HG03039 (cell line): ENCODE data around the gene SPATA18.

Source experiments
- ATAC-seq: cut with Tn5 transposase; IDR thresholded peaks from one replicate; pipeline ENCODE4 v1.9.1; 2021; ENCODE audit warnings: mild to moderate bottlenecking, moderate library complexity; ENCODE audit not compliant: unreplicated experiment

SPATA18 gene, protein sequence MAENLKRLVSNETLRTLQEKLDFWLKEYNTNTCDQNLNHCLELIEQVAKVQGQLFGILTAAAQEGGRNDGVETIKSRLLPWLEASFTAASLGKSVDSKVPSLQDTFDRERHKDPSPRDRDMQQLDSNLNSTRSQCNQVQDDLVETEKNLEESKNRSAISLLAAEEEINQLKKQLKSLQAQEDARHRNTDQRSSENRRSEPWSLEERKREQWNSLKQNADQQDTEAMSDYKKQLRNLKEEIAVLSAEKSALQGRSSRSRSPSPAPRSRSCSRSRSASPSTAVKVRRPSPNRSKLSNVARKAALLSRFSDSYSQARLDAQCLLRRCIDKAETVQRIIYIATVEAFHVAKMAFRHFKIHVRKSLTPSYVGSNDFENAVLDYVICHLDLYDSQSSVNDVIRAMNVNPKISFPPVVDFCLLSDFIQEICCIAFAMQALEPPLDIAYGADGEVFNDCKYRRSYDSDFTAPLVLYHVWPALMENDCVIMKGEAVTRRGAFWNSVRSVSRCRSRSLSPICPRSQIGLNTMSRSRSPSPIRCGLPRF

DNA sequence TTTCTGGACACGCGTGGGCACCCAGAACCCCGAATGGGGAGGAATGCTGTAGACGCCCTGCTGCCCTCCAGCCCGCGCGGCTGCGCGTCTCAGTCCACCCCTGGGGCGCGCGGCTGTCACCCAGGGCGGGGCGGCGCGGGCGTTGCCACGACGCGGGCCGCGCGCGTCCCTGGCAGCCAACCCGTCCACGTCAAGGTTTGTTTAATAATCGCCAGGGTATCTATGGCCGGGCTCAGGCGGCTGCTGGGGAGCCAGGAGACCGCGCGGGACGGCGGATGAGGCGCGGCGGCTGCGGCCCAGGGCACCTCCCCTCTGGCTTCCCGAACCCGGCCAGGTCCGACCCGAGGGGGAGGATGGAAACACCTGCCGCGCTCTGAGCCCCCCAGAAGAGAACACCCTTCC is at the start of gene SPATA18:
TSS of gene SPATA18 (plus strand) at position 92 of the 402 bp plus-strand sequence. CDS start 401 bp downstream, outside the sequence.
- ATAC-seq: peak; percentile 28

DNA sequence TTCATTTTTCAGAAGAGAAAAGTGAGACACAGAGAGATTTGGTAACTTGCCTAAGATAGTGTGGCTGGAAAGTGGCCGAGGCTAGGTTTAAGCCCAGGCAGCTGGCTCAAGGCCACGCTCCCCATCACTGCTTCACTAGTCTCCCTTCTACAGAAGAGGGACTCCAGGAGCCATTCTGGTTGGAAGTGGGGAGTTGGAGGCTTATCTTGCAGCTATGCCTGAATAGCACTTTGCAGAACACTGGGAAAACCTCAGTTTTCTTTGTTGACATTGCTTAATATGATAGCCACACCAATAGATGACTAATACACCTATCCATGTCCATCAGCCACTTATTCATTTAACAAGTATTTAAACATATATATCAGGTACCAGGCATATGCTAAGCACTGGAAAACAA is 49.5 kb upstream of the SPATA18 start:
- no peak for ATAC-seq

DNA sequence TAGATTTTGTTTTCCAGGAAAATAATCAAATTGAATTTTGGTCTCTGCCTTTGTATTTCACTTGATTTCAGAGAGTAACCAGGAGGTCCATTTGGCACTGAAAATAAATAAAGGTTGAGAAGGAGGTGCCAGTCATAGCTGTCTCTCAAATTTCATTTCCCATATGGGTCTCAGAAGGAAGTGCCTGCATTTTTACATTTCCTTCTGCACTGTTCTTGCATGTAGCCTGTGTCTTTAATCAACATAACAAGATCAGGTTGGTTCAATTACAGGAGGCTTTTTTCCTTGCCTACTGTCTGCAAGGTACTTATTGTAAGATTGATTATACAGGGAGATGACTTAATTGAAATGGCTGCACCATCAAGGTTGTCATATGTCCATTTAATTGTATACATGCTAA is 46.7 kb upstream of the SPATA18 start:
- ATAC-seq: no peak

DNA sequence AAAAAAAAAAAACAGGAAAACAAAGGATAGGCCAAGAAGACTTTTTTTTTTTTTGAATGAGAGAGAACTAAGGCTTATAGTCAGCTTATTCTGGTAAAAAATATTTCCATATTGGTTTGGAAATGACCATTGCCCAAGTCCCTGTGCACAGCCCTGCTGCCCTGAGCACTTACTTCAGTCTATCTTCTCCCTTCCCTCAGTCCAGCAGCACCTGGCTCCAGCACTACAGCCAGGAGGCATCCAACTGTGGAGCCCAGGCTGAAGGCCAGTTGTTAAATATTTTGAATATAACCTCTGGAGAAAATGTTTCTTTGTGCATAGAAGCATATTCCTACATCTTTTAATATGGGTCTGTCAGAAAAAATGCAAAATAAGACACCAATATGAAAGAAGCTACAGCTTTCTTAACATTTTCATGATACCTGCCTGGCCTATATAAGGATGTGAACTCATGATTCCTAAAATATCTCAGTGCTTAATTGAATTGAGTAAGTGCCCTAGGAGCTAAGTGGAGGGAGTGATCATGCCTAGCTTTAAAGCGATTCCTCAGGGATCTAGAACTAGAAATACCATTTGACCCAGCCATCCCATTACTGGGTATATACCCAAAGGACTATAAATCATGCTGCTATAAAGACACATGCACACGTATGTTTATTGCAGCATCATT is 45.4 kb upstream of the SPATA18 start:
- ATAC-seq: no peak

DNA sequence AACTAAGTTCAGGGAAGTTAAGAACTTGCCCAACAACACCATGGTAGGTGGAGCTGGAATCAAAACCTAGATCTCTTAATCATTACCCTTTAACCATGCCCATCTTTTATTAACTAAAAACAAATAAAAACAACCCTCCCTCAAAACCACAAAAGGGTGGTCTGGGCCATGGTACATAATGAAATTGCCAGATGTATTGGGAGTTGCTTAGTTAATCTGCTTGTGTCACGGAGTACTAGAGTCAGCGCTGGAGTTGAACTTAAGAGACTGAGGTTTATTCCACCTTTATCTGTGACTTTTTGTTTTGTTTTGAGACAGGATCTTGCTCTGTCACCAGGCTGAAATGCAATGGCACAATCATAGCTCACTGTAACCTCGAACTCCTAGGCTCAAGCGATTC is 44.2 kb upstream of the SPATA18 start:
- no peak for ATAC-seq

DNA sequence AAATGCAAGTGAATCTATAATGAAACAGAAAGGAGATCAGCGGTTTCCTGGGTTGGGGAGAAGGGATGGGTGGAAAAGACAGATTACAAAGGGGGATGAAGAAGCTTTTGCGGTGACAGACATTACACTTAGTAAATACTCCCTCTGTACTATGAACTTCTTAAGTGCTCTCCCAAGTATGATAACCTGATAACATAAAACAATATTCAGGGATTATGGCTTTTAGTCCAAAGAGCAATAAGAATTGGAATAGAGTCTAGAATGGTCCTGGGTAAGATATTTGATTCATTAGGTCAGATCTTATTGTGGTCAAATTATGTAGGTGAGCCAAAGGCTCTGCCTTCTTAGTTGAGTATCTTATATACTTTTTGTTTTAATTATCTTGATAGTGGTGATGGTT is 40.1 kb upstream of the SPATA18 start:
- ATAC-seq: no peak

DNA sequence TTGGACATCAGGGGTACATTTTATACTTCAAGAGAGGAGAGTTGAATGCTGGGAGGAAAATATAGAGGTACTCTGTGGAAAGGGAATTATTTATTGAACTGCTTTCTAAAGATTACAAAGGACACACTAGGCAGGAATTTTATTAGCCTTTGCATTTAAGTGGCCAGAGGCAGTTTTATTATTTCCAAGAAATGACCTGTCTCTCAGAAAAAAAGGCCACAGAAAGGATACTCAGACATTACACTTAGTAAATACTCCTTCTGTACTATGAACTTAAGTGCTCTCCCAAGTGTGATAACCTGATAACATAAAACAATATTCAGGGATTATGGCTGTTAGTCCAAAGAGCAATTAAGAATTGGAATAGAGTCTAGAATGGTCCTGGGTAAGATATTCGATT is 38.5 kb upstream of the SPATA18 start:
- ATAC-seq: no peak

DNA sequence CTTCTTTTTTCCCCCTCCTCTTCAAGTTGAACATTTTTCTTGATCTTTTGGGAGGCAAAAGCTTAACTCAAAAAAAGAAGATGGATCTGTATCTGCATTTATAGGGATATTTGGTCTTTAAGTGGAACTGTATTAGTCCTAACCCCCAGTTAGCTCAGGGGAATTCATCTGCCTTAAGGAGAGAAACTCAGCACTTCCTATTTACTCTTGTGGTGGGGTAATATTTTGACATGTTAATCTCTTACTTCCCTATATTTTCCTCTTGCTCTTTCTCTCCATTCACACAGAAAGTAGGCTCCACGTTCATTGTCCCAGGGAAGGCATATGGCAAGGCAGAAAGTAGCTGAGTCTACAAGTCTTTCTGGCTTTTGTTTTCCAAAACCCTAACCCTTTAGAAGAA is 36.2 kb upstream of the SPATA18 start:
- no peak for ATAC-seq

DNA sequence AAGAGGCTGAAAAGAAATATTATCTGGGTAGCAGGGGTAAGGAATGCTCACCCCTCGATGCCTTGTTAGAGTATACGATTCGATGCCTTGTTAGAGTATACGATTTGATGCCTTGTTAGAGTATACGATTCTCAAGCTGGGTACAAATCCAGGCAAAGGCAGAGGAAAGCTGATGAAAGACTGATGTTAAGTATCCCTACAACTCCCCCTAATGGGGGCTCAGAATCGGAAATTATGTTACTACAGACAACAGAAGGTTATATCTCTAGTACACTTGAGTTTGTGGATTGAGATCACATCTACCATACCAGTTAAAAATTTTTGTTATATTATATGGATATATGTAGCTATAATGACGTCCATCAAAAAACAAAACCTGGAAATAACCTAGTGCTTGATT is 35.7 kb upstream of the SPATA18 start:
- ATAC-seq: no peak

DNA sequence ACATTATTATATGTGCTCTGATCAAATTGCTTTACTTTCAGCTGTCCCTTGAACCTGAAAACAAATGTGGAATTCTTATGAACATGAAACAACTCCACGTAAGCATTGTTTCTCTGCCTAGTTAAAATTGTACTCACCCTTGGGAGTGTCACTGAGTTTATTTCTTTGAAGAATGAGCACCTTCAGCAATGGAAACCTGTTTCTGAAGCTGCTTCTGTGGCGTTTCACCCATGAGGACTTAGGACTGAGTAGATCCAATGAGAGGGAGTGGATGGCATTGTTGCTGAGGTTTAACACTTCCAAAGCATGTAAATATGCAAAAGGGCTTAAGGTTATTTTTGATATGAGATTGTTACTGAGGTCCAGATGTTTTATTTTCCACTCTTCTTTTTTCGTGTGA is 34.1 kb upstream of the SPATA18 start:
- no peak for ATAC-seq

DNA sequence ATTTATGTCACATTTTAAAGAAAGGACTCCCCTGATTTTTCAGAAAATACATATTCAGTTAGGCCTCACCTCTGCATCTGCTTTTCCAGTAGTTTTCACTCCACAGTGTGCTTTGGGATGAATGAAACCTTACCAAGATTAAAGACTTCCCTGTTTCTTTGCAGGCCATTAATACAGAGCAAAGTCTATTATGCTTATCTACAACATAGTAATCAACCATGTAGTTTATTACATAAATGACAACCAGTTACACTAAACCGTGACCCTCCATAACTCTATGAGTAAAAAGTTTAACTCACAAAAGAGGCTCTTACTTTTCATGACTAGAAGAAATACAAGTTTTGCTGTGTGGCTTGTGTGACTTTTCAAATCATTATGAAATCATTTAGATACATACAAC is 33.3 kb upstream of the SPATA18 start:
- ATAC-seq: no peak

DNA sequence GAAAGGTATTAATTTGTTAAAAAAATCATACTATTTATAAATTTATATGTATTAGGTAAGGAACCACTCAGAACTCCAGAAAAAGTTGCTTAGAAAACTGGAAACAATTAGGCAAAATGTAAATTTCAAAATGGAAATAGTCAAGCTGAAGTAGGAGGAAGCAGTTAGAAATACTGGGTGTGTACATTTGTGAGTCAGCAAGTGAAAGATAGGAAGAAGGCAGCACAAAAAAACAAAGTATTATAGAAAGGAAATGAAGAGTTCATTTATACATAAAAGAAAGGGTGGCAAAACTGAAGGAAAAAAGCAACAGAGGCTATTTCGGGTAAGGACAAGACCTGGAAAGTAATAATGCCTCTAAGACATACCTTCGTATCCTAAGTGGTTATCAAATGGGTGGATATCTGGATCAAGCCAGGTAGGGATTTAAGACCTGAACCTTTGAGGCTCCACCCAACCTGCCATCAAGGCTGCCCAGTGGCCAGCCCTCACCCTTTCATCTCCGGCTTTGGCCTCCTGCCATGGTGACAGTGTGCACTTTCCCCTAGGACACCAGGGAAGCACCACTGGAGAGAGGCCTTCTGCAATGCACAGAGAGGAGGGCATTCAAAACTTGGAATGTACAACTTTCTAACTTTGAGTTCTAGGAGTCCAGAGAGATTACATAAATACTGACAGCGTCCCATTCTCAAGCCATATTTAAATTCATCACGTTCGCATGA is 31.0 kb upstream of the SPATA18 start, which contains the start of gene LRRC66:
TSS of gene LRRC66 (minus strand) at position 428 of the 722 bp plus-strand sequence. CDS start 2,750 bp downstream, outside the sequence.
- ATAC-seq: no peak

DNA sequence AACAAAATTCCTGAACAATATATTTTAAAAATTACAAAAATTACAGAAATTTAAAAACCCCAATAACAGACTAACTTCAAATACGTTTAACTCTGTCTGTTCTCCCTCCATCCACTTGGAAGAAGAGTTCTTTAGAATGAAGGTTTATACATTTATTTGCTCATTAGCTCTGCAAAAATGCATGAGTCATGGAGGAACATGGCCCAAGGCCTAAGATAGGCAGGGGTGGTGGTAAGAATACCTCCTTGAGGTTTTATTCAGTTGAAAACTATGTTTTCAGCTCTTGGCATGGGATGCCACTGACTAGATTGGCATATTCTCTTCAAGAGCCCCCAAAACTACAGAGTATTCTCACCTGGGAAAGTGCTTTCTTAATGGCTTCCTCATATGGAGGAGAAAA is 22.1 kb upstream of the SPATA18 start:
- no peak for ATAC-seq

DNA sequence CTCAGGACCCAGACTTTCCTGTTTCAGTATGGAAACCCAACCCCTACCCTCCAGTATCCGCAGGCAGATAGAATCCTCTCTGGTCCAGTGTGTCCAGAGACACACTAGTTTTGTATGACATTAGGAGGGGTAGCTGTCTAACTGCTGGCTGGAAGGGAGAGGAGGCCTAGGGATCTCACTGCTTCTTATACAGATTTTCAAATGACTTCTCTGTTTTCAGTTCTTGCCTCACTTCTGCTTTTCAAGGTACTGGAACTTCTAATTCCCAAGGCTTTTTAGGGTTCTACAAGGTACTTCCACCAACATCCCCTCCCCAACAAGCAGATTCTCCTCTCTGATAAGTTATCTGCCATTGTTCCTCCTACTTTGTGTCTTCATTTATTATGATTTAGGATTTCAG is 19.1 kb upstream of the SPATA18 start:
- ATAC-seq: no peak

DNA sequence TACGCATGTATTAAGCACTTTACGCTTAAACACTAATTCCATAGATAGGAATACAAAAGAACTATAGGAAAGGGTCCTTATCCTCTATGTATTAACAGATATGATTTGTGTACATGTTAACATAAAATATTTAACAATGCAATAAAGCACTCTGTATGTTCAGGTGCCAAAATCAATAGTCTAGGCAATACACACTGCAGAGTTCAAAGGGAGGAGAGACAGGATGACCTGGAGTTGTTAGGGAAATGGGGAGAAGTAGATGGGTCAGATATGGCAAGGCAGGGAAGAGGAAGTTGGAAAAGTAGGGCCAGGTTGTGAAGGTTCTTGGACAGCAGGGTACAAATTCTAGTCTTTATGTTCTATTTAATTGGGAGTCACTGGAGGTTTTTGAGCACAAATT is 15.9 kb upstream of the SPATA18 start:
- no peak for ATAC-seq

DNA sequence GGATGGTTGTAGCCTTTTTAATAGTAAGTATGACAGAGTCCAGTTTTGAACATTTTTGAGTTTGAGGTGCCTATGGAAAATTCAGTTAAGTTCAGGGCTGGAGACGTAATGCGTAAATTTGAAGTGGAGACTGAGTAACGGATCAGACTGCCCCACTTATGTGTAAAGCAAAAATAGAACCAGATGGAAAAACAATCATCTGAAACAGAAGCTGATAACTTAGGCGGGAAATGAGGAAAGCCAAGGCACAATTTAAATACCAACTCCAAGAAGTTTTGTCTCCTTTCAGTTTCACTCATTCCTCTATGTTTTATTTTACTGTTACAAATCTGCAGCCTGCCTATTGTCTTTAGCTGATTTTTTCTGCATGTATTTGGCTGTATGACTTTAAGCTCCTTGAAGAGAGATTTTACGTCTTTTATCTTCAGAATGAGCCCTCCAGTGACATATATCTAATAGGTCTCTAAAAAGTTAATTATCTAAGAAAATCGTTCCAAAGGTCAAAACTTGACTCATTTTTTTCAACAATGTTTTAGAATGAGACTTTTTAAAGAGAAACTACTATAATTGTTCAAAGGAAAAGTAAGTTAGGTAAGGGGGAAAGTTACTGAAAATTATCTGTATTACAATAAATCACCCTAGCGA is 14.1 kb upstream of the SPATA18 start:
- ATAC-seq: no peak

DNA sequence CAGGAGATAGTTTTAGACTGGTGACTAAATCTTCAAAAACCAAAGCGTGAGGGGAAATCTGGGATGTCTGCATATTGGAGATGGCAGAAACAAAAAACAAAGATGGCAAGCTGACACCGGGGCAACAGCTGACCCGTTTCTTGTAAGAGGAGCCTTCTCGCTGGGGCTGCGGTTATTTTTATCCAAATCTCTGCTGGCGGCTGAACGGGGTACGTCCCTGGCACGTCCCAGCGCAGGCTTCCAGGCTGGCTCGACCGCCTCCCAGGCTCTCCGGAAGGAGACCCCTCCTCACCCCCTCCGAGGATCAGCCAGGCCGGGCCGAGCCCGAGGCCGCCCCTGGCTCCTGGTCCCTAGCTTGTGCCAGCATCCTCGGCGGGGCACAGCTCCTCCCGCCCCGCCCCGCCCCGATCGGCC is 13.4 kb upstream of the SPATA18 start:
- ATAC-seq: peak; percentile 60

DNA sequence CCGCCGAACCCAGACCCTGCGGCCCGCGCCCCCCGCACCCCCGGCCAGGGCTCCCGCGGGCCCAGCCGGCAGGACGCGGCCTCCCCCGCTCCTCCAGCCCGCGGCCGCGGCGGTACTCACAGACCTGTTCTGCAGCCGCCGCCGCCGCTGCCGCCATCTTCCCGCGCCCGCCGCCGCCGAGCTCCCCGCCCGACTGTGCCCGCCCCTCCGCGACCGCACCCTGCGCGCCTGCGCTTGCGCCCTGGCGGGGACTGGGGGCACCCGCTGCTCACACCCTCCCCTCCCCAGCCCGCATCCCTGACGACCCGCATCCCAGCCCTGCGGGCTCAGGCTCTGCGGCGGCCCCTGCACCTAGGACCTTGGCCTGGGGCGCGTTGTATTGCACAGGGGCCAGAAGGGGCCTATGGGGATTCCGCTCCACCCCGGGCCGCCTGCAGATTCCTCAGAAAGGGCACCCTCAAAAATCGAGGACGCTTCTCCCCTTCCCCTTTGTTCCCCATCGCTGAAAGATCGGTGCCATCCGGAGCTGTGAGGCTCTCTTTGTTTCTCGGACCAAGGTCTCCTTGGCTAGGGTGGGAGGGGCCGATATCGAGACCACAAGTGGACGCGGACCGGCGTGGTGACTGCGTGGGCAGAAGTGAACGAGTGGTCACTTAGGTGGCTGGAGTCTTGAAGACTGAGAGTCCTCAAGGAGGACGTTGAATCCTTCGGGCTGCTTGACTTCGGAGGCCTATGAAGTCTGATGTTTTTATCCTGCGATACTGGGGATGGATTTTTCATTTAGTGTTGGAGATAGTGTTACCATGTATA is 12.8 kb upstream of the SPATA18 start, which contains the start of gene SGCB:
TSS of gene SGCB (minus strand) at position 197 of the 810 bp plus-strand sequence. CDS start at position 157, 40 bp downstream.
- peak; percentile 92 for ATAC-seq

DNA sequence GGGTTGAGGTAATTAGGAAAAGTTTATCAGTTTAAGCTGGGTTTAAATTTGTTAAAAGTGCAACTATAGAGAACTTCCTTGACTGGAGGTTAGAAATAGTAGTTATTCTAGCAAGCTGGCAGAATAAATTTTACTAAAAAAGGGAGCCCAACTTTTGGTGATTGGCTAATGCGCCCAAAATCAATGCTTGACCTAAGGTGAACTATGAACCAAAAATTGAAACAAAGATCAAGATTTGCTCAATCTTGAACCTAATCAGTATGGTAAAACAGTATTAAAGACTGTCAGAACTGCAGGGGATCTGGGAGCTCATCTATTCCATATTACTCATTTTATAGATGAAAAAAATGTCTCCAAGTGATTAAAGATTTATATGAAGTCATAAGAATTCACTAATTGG is 6.1 kb upstream of the SPATA18 start:
- no peak for ATAC-seq

DNA sequence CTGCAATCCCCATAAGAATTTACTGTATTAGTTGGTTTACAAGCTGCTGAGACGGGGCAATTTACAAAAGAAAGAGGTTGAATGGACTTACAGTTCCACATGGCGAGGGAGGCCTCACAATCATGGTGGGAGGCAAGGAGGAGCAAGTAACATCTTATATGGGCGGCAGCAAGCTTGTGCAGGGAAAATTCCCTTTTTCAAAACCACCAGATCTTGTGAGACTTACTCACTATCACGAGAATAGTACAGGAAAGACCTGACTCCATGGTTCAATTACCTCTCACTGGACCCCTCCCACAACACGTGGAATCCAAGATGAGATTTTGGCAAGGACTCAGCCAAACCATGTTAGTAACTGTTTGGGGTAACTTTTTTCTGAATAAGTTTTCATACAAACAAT is 1.8 kb upstream of the SPATA18 start:
- no peak for ATAC-seq
